HUES6 (cell line): ENCODE data around the gene HCN3.

Experiments
- H3K27ac ChIP-seq: 2 replicates; pipeline ENCODE4 v1.7.0; 2013; ENCODE audit warnings: low read depth, mild to moderate bottlenecking, low read length, inconsistent platforms
- H3K27me3 ChIP-seq: 2 replicates; pipeline ENCODE4 v1.6.1; 2013; ENCODE audit warnings: low read length; ENCODE audit not compliant: control insufficient read depth, insufficient read depth
- H3K36me3 ChIP-seq: 2 replicates; pipeline ENCODE4 v1.6.1; 2013; ENCODE audit warnings: low read length; ENCODE audit not compliant: control insufficient read depth, insufficient read depth
- H3K4me1 ChIP-seq: 2 replicates; pipeline ENCODE4 v1.6.1; 2013; ENCODE audit warnings: low read length; ENCODE audit not compliant: control insufficient read depth, insufficient read depth
- H3K4me3 ChIP-seq: 2 replicates; pipeline ENCODE4 v1.5.1; 2013; ENCODE audit warnings: low read depth, low read length
- H3K9ac ChIP-seq: one replicate; pipeline ENCODE4 v1.6.1; 2013; ENCODE audit warnings: mild to moderate bottlenecking, low read length
- H3K9me3 ChIP-seq: 2 replicates; pipeline ENCODE4 v1.6.1; 2013; ENCODE audit warnings: low read depth, low read length; ENCODE audit not compliant: control insufficient read depth, insufficient read depth

The HCN3 gene

GRCh38 chr1:155254714-155255242, 22.5 kb upstream of the HCN3 start:
- H3K4me3 ChIP-seq, result peak overlapping the region; percentile 84
- H3K27ac ChIP-seq, result no peak overlapping the region
- H3K4me1 ChIP-seq, result peaks cover 26% of the 10 kb centered on the region
- H3K27me3 ChIP-seq, result no peaks in the 10 kb centered on the region
- peak overlapping the region; percentile 29 for H3K9ac ChIP-seq
- peaks cover 21% of the 10 kb centered on the region for H3K36me3 ChIP-seq
- H3K9me3 ChIP-seq, result no peaks in the 10 kb centered on the region

GRCh38 chr1:155255243-155256007, 21.8 kb upstream of the HCN3 start, which contains the start of gene ENTREP3:
TSS of gene ENTREP3 (minus strand) at chr1:155255483. CDS start at chr1:155254877, 606 bp downstream.
- H3K27me3 ChIP-seq, result no peaks in the 10 kb centered on the region
- no peaks in the 10 kb centered on the region for H3K9me3 ChIP-seq
- peaks cover 23% of the 10 kb centered on the region for H3K4me1 ChIP-seq
- peak within 1 kb of the TSS; percentile 84 for H3K4me3 ChIP-seq
- H3K27ac ChIP-seq, result no peak within 1 kb of the TSS; the same call in 1 of the 2 replicates
- H3K36me3 ChIP-seq, result peaks cover 25% of the 10 kb centered on the region
- peak within 1 kb of the TSS; percentile 50 for H3K9ac ChIP-seq

DNA sequence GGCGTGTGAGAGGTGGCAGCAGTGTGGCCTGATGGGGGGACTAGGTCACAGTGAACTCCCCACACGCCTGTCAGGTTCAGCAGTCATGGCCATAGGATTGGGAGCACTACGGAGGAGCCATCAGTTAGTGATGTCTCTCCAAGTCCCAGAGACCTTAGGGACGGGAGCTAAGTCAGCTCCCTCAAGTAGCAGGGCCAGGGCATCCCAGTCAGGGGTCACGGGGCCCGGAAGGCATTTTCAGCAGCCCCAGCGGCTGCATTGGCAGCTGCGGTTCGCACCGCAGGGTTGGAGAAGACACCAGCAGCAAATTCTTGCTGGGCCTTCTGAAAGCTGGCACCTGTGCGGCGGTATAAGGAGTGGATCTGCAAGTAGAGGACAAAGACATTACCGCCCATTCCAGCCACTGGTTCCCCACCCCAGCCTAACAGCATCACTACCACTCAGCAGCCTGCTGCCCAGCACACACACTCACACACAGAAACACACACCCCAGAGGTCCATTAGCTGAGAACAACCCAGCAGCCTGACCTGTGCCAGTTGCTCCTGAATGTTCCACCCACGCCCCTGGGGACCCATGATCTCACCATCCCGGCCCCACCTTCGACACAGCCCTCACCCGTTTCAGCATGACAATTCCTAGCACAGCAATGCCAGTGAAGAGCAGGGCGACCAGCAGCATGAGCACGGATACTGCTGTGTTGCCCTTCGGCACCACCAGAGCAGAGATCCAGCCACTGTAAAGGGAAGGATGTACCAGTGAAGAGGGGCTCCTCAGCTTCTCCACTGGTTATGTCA, 21.0 kb upstream of the HCN3 start:
- Histone ChIP-seq H3K9me3 (no peaks in the 10 kb centered on the region), H3K4me3 (peak overlapping the region; percentile 84), H3K4me1 (peaks cover 23% of the 10 kb centered on the region), H3K27ac (no peak overlapping the region), H3K9ac (no peak overlapping the region), H3K36me3 (peaks cover 25% of the 10 kb centered on the region), H3K27me3 (no peaks in the 10 kb centered on the region)

DNA sequence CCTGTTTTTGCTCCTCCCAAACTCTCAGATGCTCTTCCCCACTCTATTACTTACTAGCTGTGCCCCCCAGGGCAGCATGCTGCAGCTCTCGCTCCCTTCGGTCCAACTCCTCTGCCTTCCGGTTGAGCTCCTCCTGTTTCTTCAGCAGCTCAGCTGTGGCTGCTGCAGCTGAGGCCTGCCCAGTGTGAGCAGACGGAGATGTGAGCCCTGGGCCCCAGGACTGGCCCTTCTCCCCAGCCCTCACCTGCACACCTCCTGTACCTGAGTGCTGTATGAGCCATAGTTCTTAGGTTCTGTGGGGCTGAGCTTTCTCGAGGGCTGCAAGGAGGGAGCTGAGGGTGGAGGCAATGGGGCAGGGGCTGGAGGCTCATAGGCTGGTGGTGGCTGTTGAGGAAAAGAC, 17.0 kb upstream of the HCN3 start:
- Histone ChIP-seq H3K9me3 (no peaks in the 10 kb centered on the region), H3K27ac (no peak overlapping the region), H3K36me3 (peaks cover 51% of the 10 kb centered on the region), H3K4me1 (peaks cover 15% of the 10 kb centered on the region), H3K9ac (no peak overlapping the region), H3K4me3 (no peak overlapping the region), H3K27me3 (no peaks in the 10 kb centered on the region)

DNA sequence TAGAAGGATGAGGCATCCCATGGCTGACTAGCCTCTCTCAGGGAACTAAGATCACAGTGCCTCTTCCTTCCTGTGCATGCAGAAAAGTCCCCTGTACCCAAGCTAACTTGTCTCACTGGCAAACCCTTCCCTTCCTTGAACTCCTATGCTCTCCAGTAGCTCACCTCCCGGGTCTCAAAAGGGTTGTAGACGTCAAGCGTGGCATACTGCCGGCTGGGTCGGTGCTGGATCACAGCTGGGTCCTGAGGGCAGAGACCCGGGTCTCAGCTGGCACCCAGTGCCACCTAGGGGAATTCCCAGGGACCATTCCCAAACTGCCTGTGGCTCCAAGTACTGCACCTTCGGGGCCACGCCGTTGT, 15.8 kb upstream of the HCN3 start:
- H3K4me3 ChIP-seq, result peak overlapping the region; percentile 72
- H3K9ac ChIP-seq, result peak overlapping the region; percentile 70
- peak overlapping the region; percentile 8; the same call in 1 of the 2 replicates for H3K27ac ChIP-seq
- peaks cover 9% of the 10 kb centered on the region for H3K4me1 ChIP-seq
- H3K9me3 ChIP-seq, result no peaks in the 10 kb centered on the region
- H3K27me3 ChIP-seq, result no peaks in the 10 kb centered on the region
- peaks cover 60% of the 10 kb centered on the region for H3K36me3 ChIP-seq

DNA sequence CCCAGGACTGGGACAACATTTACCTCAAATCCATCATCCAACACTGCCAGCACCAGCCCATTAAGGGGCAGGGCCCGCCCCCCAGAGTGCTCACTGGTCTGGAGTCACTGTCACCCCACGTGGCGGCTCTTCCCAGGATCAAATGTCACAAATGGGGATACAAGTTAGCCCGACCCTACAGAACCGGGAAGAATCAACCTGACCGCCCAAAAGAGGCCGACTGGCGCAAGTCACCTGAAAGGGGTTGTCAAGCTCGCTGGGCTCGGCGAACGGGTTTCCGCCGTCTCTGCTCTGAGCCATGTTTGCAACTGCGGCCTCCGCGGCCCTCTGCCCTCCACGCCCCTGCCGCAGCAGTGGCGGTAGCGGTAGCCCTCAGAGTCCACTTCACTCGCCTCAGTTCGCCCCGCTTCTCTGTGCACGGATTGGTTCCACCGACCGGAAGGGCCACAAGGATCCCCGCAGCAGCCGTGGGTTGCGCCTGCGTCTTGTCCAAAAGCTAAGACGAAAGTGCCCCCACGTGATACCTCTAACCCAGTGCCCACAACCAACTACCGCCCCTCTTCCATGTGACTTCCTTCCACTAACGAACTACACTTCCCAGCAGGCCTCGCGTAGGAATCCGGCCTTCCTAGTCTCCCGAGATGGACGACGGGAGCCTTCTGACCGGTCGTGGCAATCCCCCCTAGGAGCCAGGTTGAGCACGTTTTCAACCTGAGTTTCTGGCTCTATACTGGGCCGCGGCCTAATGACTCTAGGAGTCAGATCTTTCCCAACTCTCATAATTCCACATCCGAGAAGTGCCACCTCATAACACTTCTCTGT, 15.2 kb upstream of the HCN3 start, which contains the start of gene SCAMP3:
SCAMP3 (minus strand) TSS at position 509 of the 822 bp plus-strand sequence; CDS start at position 300, 209 bp downstream.
- Histone ChIP-seq H3K27me3 (no peaks in the 10 kb centered on the region), H3K4me1 (peaks cover 9% of the 10 kb centered on the region), H3K9ac (peak within 1 kb of the TSS; percentile 70), H3K36me3 (peaks cover 60% of the 10 kb centered on the region), H3K27ac (peak within 1 kb of the TSS; percentile 8; the same call in 1 of the 2 replicates), H3K9me3 (no peaks in the 10 kb centered on the region), H3K4me3 (peak within 1 kb of the TSS; percentile 72)

DNA sequence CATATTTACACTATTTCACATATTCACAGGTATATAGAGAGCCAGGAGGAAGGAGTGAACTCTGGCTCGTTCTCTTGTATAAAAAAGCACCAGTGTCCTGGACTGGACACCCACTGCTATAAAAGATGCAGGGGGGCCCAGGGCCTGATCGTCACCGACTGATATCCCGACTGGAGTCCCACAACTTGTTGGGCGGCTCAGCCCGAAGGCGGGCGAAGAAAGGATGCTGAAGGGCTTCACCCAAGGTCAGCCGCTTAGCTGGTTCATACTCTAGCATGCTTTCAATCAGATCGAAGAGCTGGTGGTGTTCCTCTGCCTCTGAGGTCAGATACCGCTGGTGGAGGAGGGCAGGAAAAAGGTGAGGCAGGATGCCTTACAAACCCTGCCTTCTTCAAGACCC, 14.2 kb upstream of the HCN3 start:
- Histone ChIP-seq H3K27ac (no peak overlapping the region), H3K9me3 (no peaks in the 10 kb centered on the region), H3K4me3 (no peak overlapping the region), H3K4me1 (peaks cover 9% of the 10 kb centered on the region), H3K27me3 (no peaks in the 10 kb centered on the region), H3K9ac (no peak overlapping the region), H3K36me3 (peaks cover 65% of the 10 kb centered on the region)

DNA sequence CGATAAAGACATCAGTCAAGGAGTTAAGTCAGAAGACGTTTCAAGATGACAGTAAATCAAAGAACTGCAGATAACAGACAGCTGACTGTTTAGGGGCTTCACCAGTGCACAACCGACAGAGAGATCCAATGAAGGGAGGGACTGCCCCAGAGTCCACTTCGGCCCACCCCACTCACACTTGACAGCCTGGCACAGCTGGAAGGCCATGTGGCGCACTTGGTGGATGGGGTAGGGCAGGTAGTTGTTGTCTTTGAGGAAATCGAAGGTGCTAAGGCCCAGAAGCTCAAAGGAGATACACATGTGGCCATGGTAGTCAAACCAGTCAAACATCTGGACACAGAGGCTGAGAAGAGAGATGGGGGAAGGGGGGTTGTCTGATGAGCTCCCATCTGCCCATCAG, 10.7 kb upstream of the HCN3 start:
- Histone ChIP-seq H3K27ac (no peak overlapping the region), H3K27me3 (no peaks in the 10 kb centered on the region), H3K9me3 (no peaks in the 10 kb centered on the region), H3K36me3 (peaks cover 83% of the 10 kb centered on the region), H3K4me3 (no peak overlapping the region), H3K4me1 (0 out of 2 replicates have a peak, but pooled peaks cover 3% of the 10 kb centered on the region), H3K9ac (no peak overlapping the region)

DNA sequence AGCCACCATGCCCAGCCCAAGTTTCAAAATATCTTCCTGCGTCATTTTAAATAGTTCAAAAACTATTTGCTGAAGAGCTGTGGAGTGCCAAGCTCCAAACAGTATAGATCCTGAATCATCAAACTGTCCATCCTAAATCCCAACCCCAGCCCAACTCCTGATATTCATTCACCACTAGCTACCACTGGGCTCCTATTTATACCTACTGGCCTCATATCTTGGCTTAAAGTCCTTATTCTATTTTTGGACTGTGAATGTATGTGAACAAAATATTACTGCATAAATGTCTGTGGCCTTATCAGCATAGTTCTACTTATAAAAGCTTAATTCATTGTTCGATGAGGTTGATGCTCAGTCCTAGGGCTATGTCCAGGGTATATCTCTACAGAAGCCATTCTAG, 9.9 kb upstream of the HCN3 start:
- peaks cover 86% of the 10 kb centered on the region for H3K36me3 ChIP-seq
- no peak overlapping the region for H3K4me3 ChIP-seq
- H3K9me3 ChIP-seq, result no peaks in the 10 kb centered on the region
- no peaks in the 10 kb centered on the region for H3K27me3 ChIP-seq
- H3K4me1 ChIP-seq, result peaks cover 6% of the 10 kb centered on the region
- no peak overlapping the region for H3K27ac ChIP-seq
- no peak overlapping the region for H3K9ac ChIP-seq

DNA sequence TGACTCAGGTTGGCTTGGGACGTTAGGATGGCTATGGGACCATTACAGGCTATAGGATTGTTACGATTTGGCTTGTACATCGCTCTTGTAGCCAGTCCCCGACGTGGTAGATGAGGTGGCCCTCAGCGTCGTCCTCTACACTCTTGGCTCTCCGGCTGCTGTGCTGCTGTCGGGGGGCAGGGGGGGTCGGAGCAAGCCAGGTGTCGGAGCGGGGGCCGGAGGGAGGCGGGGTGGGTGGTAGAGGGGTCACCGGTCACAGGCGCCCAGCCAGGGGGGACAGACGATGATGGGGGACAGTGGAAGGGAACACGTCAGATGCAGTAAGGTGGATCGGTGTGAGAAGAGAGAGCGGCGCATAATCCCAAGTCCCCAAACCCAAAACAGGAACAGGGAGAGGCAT, 8.6 kb upstream of the HCN3 start:
- H3K9ac ChIP-seq, result no peak overlapping the region
- H3K27ac ChIP-seq, result no peak overlapping the region
- H3K27me3 ChIP-seq, result no peaks in the 10 kb centered on the region
- H3K4me3 ChIP-seq, result no peak overlapping the region
- peaks cover 76% of the 10 kb centered on the region for H3K36me3 ChIP-seq
- H3K9me3 ChIP-seq, result no peaks in the 10 kb centered on the region
- H3K4me1 ChIP-seq, result peaks cover 6% of the 10 kb centered on the region
